RWPE2 (cell line): ENCODE measurements around the gene RFFL.

ENCODE experiments used
- ATAC-seq: fragments of 200-7000 bp; cut with Tn5 transposase; 3 replicates; pipeline ENCODE4 v1.9.1; 2021; ENCODE audit warnings: low read depth
- DNase-seq: peaks from one replicate; pipeline ENCODE4 v3.0.0-alpha.2; 2020; ENCODE audit warnings: low spot score
- H3K27ac ChIP-seq: fragments of 450-650 bp; 2 replicates; pipeline ENCODE4 v1.5.1; 2017; ENCODE audit warnings: mild to moderate bottlenecking; ENCODE audit not compliant: poor library complexity, severe bottlenecking
- H3K27me3 ChIP-seq: fragments of 250-450 bp; sonication (Bioruptor Pico); 2 replicates; pipeline ENCODE4 v1.5.1; 2021; ENCODE audit warnings: mild to moderate bottlenecking, moderate library complexity; ENCODE audit not compliant: insufficient read depth, poor library complexity, severe bottlenecking
- H3K36me3 ChIP-seq: fragments of 250-450 bp; sonication (Bioruptor Pico); 2 replicates; pipeline ENCODE4 v1.5.1; 2020; ENCODE audit warnings: low read depth, mild to moderate bottlenecking, moderate library complexity
- H3K4me1 ChIP-seq: fragments of 250-450 bp; sonication (Bioruptor Pico); 2 replicates; pipeline ENCODE4 v1.5.1; 2021; ENCODE audit warnings: mild to moderate bottlenecking, moderate library complexity; ENCODE audit not compliant: insufficient read depth, poor library complexity, severe bottlenecking
- H3K4me3 ChIP-seq: fragments of 250-450 bp; sonication (Bioruptor Pico); 2 replicates; pipeline ENCODE4 v1.5.1; 2021; ENCODE audit warnings: mild to moderate bottlenecking, moderate library complexity; ENCODE audit not compliant: severe bottlenecking
- H3K9me3 ChIP-seq: fragments of 250-450 bp; sonication (Bioruptor Pico); 2 replicates; pipeline ENCODE4 v1.5.1; 2021; ENCODE audit warnings: mild to moderate bottlenecking, moderate library complexity; ENCODE audit not compliant: severe bottlenecking
- CTCF ChIP-seq: fragments of 450-650 bp; IDR thresholded peaks from one replicate; pipeline ENCODE4 v1.5.1; 2017; ENCODE audit warnings: mild to moderate bottlenecking, moderate library complexity; ENCODE audit not compliant: poor library complexity, severe bottlenecking

RFFL gene

GRCh38 chr17:35056013-35056412 is 7.5 kb downstream of the RFFL start:
- no peak for TF ChIP-seq CTCF
- Histone ChIP-seq H3K4me3 (no peak overlapping the region), H3K27me3 (no peaks in the 10 kb centered on the region), H3K27ac (no peak overlapping the region), H3K4me1 (peaks cover 12% of the 10 kb centered on the region), H3K36me3 (peaks cover 2% of the 10 kb centered on the region; the same call in 1 of the 2 replicates), H3K9me3 (no peaks in the 10 kb centered on the region)
- DNase-seq (no peak), ATAC-seq (no peak)

GRCh38 chr17:35053204-35053603 is 10.3 kb downstream of the RFFL start:
- no peak for ATAC-seq
- H3K4me3 ChIP-seq: no peak overlapping the region
- no peak overlapping the region for H3K27ac ChIP-seq
- no peaks in the 10 kb centered on the region for H3K27me3 ChIP-seq
- H3K9me3 ChIP-seq: no peaks in the 10 kb centered on the region
- no peak for TF ChIP-seq CTCF
- no peak for DNase-seq
- H3K4me1 ChIP-seq: peaks cover 10% of the 10 kb centered on the region
- no peaks in the 10 kb centered on the region for H3K36me3 ChIP-seq

GRCh38 chr17:35052780-35053179 is 10.7 kb downstream of the RFFL start:
- peaks cover 6% of the 10 kb centered on the region for H3K4me1 ChIP-seq
- DNase-seq (no peak), ATAC-seq (no peak)
- no peaks in the 10 kb centered on the region for H3K9me3 ChIP-seq
- H3K27ac ChIP-seq: no peak overlapping the region
- H3K36me3 ChIP-seq: no peaks in the 10 kb centered on the region
- TF ChIP-seq CTCF: no peak
- H3K4me3 ChIP-seq: no peak overlapping the region
- H3K27me3 ChIP-seq: no peaks in the 10 kb centered on the region

GRCh38 chr17:35052241-35052610 is 11.3 kb downstream of the RFFL start:
- Histone ChIP-seq H3K27ac (no peak overlapping the region), H3K36me3 (no peaks in the 10 kb centered on the region), H3K27me3 (no peaks in the 10 kb centered on the region), H3K4me3 (no peak overlapping the region), H3K9me3 (no peaks in the 10 kb centered on the region), H3K4me1 (peaks cover 1% of the 10 kb centered on the region)
- no peak for TF ChIP-seq CTCF
- no peak for DNase-seq
- no peak for ATAC-seq

- DNase-seq: no peak
- Histone ChIP-seq H3K36me3 (no peaks in the 10 kb centered on the region), H3K9me3 (no peaks in the 10 kb centered on the region), H3K4me3 (no peak overlapping the region), H3K27me3 (no peaks in the 10 kb centered on the region), H3K27ac (no peak overlapping the region), H3K4me1 (peaks cover 3% of the 10 kb centered on the region)
- TF ChIP-seq CTCF: no peak
- no peak for ATAC-seq
Measured at GRCh38 chr17:35051579-35052240, 11.8 kb downstream of the RFFL start.
